Loucy (cell line): ENCODE measurements around the gene SAMSN1.

Experiments
- CTCF ChIP-seq: fragments of 200-600 bp; sonication (generic); conservative IDR thresholded peaks from 2 replicates; pipeline ENCODE4 v1.5.1; 2014; ENCODE audit warnings: mild to moderate bottlenecking, antibody characterized with exemption, low read length
- EZH2phosphoT487 ChIP-seq: fragments of 200-600 bp; IDR thresholded peaks from 2 replicates; pipeline ENCODE4 v1.6.1; 2018; ENCODE audit warnings: antibody characterized with exemption, mild to moderate bottlenecking, moderate library complexity, borderline replicate concordance

GRCh38 chr21:14573244-14573643 lies 27.1 kb upstream of the SAMSN1 start:
- TF ChIP-seq CTCF (no peak), EZH2phosphoT487 (no peak)
